Ascending aorta (tissue), 2 donors: ENCODE results near the gene ZMIZ1. TPM values are rescaled to one million over a fixed set of nuclear protein-coding genes. Genes with fewer than 3 reads are reported as not detected.

Experiments used
- DNase-seq, 2 donors: peaks; one replicate each; pipeline ENCODE4 v3.0.0-alpha.2; 2019; ENCODE audit warnings: low spot score in 2 of 2
- H3K27ac ChIP-seq, 2 donors: fragments of 200-600 bp; sonication (generic); one replicate each; pipeline ENCODE4 v1.5.1; 2016 to 2017; ENCODE audit warnings: mild to moderate bottlenecking in 1 of 2
- H3K27me3 ChIP-seq: fragments of 200-600 bp; sonication (generic); one replicate; pipeline ENCODE4 v1.5.1; 2017
- H3K36me3 ChIP-seq, 2 donors: fragments of 200-600 bp; sonication (generic); one replicate each; pipeline ENCODE4 v1.5.1; 2016
- H3K4me1 ChIP-seq, 2 donors: fragments of 200-600 bp; sonication (generic); one replicate each; pipeline ENCODE4 v1.5.1; 2016 to 2017; ENCODE audit warnings: mild to moderate bottlenecking in 1 of 2
- H3K4me3 ChIP-seq, 2 donors: fragments of 200-600 bp; sonication (generic); one replicate each; pipeline ENCODE4 v1.5.1; 2016 to 2017; ENCODE audit warnings: mild to moderate bottlenecking in 1 of 2
- H3K9me3 ChIP-seq, 2 donors: fragments of 200-600 bp; sonication (generic); one replicate each; pipeline ENCODE4 v1.5.1; 2016
- intact Hi-C: fragments of 100-400 bp; cut with DNase I; formaldehyde crosslinking; loops from one replicate; pipeline ENCODE4 v1.15.1; 2023
- total RNA-seq: library from RNA; depleted of rRNA; stranded (reverse); fragments of >200 nt; gene quantifications from one replicate; pipeline ENCODE4 v1.1.0, GENCODE V29; 2016
- TF ChIP-seq, protein P1 (sequence below), 3 experiments: fragments of 200-600 bp in 2 of 3; fragments of 450-650 bp in 1 of 3; sonication (generic) in 2 of 3; IDR thresholded peaks; one replicate each; pipeline ENCODE4 v1.5.1; 2016 to 2019; ENCODE audit warnings: antibody characterized with exemption in 3 of 3, mild to moderate bottlenecking in 1 of 3, moderate library complexity in 1 of 3

The ZMIZ1 gene
- total RNA-seq, 1 donor from 2014 or later = 96.2 TPM

DNA sequence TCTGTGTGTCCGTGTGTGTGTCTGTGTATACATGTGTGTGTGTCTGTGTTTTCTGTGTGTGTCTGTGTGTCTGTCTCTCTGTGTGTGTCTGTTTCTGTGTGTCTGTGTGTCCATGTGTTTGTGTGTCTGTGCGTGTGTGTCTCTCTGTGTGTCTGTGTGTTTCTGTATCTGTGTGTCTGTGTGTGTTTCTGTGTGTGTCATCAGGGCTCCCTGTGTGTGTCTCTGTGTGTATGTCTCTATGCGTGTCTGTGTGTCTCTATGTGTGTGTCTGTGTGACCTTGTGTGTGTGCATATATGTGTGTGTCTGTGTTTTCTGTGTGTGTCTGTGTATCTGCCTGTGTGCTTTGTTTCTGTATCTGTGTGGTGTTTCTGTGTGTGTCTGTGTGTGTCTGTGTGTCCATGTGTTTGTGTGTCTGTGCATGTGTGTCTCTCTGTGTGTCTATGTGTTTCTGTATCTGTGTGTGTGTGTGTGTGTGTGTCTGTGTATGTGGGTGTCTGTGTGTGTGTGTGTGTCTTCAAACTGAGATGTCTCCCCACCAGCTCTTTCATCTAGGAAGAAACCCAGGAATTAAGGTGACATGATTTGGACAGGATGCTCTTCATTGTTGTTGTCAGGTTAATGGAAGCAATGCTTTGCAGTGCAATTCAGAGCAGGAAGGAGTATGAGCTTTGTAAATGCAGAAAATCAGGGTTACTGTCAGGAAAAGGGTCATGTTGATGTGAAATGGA lies 257.8 kb downstream of the ZMIZ1 start:
- no peak for DNase-seq
- Histone ChIP-seq H3K27ac (no peak overlapping the region), H3K36me3 (no peaks in the 10 kb centered on the region), H3K4me1 (no peaks in the 10 kb centered on the region), H3K27me3 (no peaks in the 10 kb centered on the region), H3K4me3 (no peak overlapping the region), H3K9me3 (no peaks in the 10 kb centered on the region)
- intact Hi-C loops = no loop called here
- TF ChIP-seq, protein P1, sequence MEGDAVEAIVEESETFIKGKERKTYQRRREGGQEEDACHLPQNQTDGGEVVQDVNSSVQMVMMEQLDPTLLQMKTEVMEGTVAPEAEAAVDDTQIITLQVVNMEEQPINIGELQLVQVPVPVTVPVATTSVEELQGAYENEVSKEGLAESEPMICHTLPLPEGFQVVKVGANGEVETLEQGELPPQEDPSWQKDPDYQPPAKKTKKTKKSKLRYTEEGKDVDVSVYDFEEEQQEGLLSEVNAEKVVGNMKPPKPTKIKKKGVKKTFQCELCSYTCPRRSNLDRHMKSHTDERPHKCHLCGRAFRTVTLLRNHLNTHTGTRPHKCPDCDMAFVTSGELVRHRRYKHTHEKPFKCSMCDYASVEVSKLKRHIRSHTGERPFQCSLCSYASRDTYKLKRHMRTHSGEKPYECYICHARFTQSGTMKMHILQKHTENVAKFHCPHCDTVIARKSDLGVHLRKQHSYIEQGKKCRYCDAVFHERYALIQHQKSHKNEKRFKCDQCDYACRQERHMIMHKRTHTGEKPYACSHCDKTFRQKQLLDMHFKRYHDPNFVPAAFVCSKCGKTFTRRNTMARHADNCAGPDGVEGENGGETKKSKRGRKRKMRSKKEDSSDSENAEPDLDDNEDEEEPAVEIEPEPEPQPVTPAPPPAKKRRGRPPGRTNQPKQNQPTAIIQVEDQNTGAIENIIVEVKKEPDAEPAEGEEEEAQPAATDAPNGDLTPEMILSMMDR (IDR thresholded peaks at IDR 0.05) = no peak

DNA sequence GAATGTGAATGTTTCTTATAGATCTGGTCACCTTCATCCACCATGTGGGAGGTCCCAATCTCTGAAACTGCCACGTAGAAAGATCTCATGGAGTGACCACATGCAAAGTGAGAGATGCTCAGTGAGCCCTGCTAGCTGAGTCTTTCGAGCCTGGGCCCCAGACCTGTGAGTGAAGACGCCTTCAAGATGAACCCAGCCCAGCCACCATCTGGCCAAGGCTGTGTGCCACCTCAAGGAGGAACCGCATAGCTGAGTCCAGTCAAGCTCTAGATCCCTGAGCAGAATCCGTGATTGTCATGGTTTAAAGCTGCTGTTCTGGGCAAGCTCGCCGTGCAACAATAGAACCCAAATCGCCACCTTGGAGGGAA lies 258.3 kb downstream of the ZMIZ1 start:
- H3K4me3 ChIP-seq = no peak overlapping the region
- TF ChIP-seq, protein P1 (IDR thresholded peaks at IDR 0.05) = no peak
- no peak for DNase-seq

DNA sequence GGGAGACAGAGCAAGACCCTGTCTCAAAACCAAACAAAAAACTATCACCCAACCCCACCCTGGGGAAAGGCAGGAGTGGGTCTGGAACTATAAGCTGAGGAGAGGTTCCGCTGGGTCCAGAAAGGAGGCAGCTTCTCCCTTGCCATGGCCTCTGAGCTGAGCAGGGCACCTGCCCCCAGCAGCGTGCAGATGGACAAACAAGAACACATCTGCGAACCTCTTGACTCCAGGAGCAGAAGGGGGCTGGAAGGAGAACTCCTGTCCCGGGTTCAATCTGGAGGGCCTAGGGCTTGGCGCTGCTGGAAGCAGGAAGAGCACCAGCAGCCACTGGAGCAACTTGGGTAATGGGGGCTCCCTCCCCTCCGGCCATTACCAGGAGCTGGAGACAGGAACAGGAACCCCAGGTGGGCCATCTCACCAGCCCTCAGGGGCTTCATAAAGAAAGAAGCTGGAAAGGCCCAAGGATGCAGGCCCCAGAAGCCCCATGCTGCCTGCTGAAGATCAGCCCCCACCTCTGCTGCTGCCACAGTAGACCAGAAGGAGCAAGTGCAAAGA lies 259.5 kb downstream of the ZMIZ1 start:
- TF ChIP-seq, protein P1 (IDR thresholded peaks at IDR 0.05) = no peak
- no peak for DNase-seq
- Histone ChIP-seq H3K27me3 (no peaks in the 10 kb centered on the region), H3K4me1 (no peaks in the 10 kb centered on the region), H3K27ac (no peak overlapping the region), H3K36me3 (no peaks in the 10 kb centered on the region), H3K9me3 (no peaks in the 10 kb centered on the region), H3K4me3 (no peak overlapping the region)
- intact Hi-C loops = no loop called here

More for the DNA sequence above, 258.3 kb downstream of the ZMIZ1 start:
- intact Hi-C loops = no loop called here
- Histone ChIP-seq H3K36me3 (no peaks in the 10 kb centered on the region), H3K4me1 (no peaks in the 10 kb centered on the region), H3K27ac (no peak overlapping the region), H3K9me3 (no peaks in the 10 kb centered on the region), H3K27me3 (no peaks in the 10 kb centered on the region)

DNA sequence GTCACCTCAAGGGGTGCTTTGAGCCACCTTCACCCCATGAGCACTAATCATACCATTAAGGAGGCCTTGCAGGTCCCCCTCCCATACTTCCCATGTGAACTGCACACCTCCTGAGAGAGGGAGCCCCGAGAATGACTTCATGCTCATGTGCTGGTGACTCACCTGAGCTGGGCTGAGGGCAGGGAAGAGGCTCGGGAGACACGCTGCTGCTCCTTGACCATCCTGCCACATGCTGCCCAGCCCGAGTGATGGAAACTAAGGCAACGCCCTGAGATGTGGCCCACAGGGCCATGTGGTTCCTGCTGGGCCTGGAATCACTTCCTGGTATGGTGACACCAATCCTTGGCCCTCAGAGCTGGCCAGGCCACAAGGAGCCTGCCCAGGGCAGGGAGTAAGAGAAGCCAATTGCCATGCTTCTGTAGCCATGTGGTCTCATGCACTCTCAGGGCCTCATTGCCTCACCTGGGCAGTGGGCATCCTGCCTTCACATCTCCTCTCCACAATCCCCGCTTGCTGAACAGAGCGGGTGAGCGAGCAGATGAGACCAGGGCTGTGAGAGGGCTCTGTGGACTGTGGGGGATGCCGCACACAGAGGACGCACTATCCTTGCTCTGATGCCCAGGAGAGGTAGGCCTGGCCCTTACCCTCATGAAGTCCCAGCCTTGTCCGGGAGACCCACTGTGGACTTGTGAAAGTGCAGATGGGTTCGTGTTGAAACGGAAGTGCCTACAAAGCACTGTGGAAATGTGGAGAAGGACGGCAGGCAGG lies 260.2 kb downstream of the ZMIZ1 start:
- intact Hi-C loops = no loop called here
- no peak overlapping the region for H3K27ac ChIP-seq
- no peaks in the 10 kb centered on the region for H3K27me3 ChIP-seq
- H3K36me3 ChIP-seq = no peaks in the 10 kb centered on the region
- H3K9me3 ChIP-seq = no peaks in the 10 kb centered on the region
- TF ChIP-seq, protein P1 (IDR thresholded peaks at IDR 0.05) = no peak
- no peak for DNase-seq
- H3K4me3 ChIP-seq = no peak overlapping the region
- no peaks in the 10 kb centered on the region for H3K4me1 ChIP-seq

DNA sequence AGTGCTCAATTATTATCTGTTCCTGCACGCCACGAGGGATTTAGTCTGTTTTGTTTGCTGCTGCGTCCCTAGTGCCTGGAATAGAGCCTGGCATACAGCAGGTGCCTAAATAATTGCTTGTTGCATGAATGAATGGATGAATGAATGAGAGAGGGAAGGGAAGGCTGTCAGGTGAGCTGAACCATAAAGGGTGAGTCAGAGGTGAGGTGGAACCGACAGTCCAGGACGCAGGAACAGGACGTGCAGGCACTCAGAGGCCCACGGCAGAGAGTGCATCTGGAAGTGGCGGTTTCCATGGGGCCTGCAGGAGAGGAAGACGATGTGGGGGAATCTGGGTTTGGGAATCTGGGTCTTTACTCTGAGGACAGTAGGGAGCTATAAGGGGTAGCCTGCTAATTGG lies 260.8 kb downstream of the ZMIZ1 start:
- no peak overlapping the region for H3K4me3 ChIP-seq
- H3K4me1 ChIP-seq = no peaks in the 10 kb centered on the region
- intact Hi-C loops = no loop called here
- no peaks in the 10 kb centered on the region for H3K9me3 ChIP-seq
- no peaks in the 10 kb centered on the region for H3K27me3 ChIP-seq
- no peak for DNase-seq
- no peaks in the 10 kb centered on the region for H3K36me3 ChIP-seq
- TF ChIP-seq, protein P1 (IDR thresholded peaks at IDR 0.05) = no peak
- no peak overlapping the region for H3K27ac ChIP-seq
